Measurements from ENCODE around the gene ABCB4.
"Not testable (repeated sequence)": the region's sequence is repeated elsewhere in the genome, so short reads cannot be mapped to it uniquely, and the experiment has no call there.

The ABCB4 gene

GRCh38 chr7:87474533-87475358, 734 bp downstream of the ABCB4 start:
- DNase-seq, result peak; percentile 40

DNA sequence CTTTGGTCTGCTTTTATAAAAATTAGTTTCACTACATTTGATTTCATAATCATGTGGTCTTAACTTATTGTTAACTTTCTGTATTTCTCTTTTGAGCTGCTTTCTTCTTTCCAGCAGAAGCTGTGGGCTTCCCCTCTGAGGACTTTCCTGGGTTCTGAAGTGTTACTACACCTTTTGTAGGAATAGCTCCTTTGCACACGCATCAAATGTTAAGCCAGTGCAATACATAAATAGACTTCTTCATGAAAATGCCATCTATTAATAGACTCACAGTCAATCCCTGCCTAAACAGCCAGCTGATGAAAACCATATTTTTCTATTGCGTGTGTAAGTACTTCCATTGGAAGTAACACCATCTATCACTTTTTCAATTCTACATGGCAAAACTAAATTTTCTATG, 1.5 kb downstream of the ABCB4 start:
- DNase-seq, result no peak

- no peak for DNase-seq
Observed at GRCh38 chr7:87473192-87473591, 2.3 kb downstream of the ABCB4 start.

DNA sequence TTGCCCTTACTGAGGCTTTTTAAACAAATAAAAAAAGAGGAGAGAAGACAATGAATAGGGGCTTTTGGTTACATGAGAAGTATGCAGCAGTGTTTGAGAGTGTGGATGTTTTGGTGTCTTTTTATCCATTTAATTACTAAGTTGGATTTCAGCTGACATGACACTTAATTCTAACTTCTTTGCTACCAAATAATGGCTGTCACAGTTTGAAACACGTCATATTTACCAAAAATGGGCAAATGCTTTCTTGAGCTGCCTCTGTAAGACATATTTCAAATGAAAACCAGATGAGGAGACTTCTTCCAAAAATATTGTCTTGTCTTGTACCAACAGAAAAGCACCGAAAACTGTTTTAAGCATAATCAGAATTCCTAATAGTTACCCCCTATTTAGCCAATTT, 4.0 kb downstream of the ABCB4 start:
- DNase-seq, result no peak

- not testable (repeated sequence) for DNase-seq
Observed at GRCh38 chr7:87469204-87469603, 6.3 kb downstream of the ABCB4 start.

DNA sequence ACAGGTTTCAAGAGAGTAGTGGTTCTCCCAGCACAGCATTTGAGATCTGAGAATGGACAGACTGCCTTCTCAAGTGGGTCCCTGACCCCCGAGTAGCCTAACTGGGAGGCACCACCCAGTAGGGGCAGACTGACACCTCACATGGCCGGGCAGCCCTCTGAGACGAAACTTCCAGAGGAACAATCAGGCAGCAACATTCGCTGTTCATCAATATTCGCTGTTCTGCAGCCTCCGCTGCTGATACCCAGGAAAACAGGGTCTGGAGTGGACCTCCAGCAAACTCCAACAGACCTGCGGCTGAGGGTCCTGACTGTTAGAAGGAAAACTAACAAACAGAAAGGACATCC, 10.0 kb downstream of the ABCB4 start:
- DNase-seq, result not testable (repeated sequence)

DNA sequence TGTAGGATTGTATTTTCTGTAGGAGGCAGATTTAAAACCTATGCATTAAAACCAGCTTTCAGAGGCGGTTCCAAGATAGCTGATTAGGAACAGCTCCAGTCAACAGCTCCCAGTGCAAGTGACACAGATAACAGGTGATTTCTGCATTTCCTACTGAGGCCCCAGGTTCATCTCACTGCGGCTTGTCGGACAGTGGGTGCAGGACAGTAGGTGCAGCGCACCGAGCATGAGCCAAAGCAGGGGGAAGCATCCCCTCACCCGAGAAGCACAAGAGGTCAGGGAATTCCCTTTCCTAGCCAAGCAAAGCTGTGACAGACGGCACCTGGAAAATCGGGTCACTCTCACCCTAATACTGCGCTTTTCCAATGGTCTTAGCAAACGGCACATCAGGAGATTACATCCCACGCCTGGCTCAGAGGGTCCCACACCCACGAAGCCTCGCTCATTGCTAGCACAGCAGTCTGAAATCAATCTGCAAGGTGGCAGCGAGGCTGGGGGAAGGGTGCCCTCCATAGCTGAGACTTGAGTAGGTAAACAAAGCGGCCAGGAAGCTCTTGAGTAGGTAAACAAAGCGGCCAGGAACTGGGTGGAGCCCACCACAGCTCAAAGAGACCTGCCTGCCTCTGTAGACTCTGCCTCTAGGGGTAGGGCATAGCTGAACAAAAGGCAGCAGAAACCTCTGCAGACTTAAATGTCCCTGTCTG, 10.5 kb downstream of the ABCB4 start:
- DNase-seq, result not testable (repeated sequence)

DNA sequence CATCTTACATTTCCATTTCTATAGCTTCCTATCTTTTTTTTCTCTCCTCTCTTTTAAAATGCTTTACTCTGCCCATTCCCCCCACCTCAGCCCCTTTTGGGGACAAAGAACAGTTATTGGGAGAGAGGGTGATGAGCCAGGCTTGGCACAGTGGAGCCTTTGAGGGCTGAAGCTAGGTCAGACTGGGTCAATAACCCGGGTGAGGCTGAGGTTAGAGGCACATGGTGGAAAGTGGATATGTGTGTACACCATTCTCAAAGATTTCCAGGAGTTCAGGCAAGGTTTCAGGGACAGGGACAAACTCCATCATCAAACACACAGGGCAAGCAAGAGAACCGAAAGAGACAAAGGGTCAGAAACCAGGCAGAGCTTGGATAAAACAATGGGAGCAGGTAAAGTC, 11.5 kb downstream of the ABCB4 start:
- no peak for DNase-seq

GRCh38 chr7:87460444-87460843, 15.0 kb downstream of the ABCB4 start:
- DNase-seq, result not testable (repeated sequence)

GRCh38 chr7:87459941-87460340, 15.5 kb downstream of the ABCB4 start:
- no peak for DNase-seq

GRCh38 chr7:87458148-87458547, 17.3 kb downstream of the ABCB4 start:
- DNase-seq, result no peak

GRCh38 chr7:87456247-87456646, 19.2 kb downstream of the ABCB4 start:
- DNase-seq, result no peak

DNA sequence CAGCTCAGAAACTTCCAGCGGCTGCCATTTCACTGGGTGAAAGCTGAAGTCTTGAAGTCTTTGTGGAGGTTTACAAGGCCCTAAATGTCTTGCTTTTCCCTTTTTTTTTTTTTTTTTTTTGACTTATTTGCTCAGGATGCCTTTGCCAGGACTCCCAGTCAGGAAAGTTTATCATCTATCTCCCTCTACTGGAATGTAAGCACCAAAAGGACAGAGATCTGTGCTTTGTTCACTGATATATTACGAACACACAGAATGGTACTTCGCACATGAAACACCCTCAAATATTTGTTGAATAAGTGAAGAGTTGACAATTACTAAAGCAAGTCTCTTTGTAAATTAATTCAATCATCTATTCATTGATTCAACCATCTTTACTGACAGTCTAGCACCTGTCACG, 23.2 kb downstream of the ABCB4 start:
- no peak for DNase-seq

GRCh38 chr7:87451187-87451586, 24.3 kb downstream of the ABCB4 start:
- no peak for DNase-seq

GRCh38 chr7:87450706-87451105, 24.8 kb downstream of the ABCB4 start:
- no peak for DNase-seq

GRCh38 chr7:87448388-87448787, 27.1 kb downstream of the ABCB4 start:
- no peak for DNase-seq

- no peak for DNase-seq
Observed at GRCh38 chr7:87447116-87447635, 28.3 kb downstream of the ABCB4 start.

GRCh38 chr7:87445897-87446296, 29.6 kb downstream of the ABCB4 start:
- DNase-seq, result no peak

GRCh38 chr7:87435546-87435945, 39.9 kb downstream of the ABCB4 start:
- DNase-seq, result no peak

GRCh38 chr7:87432536-87432935, 42.9 kb downstream of the ABCB4 start:
- DNase-seq, result no peak

GRCh38 chr7:87427288-87427687, 48.2 kb downstream of the ABCB4 start:
- DNase-seq, result no peak

GRCh38 chr7:87426160-87426559, 49.3 kb downstream of the ABCB4 start:
- no peak for DNase-seq

DNA sequence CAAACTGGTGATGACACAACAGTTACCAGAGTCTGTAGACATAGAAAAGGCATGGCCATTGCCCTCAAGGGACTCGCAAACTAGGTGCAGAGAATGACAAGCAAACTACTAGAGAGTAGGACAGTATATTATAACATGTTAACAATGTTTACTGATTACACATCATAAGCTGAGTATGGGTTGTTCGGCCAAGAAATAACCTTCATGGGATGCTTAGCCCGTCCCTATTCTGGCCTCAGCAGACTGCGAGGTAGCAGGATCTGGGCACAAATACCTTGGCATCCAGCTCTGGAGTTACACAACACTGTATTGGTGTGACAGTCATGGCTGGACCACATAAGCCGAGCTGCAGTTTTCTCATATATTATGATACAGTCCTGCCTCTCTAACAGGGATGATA, 51.4 kb downstream of the ABCB4 start:
- no peak for DNase-seq

DNA sequence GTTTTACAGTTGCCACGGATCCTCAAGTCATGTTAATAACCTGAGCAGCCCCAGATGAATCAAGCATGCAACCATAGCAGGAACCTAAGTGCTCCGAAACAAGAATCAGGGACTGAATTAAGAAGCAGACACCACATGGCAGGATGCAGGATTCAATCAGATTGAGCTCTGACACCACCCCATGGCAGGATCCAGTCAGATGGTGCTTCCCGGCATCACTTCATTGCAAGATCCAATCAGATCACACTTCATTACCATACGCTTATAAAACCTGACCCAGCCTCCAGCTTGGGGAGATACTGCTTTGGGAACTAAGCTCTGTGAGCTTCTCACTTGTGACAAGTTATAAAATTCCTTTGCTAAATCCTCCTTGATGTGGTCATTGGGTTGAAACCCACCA, 55.3 kb downstream of the ABCB4 start:
- no peak for DNase-seq

Measured in femur (tissue), 1 donor.